ENCODE measurements around the gene MELTF. TPM values are rescaled to one million over a fixed set of nuclear protein-coding genes. Genes with fewer than 3 reads are reported as not detected.

Gene MELTF
- total RNA-seq, 4 donors from 2014 or later, result 17.3 to 143 (median 50.7) TPM

DNA sequence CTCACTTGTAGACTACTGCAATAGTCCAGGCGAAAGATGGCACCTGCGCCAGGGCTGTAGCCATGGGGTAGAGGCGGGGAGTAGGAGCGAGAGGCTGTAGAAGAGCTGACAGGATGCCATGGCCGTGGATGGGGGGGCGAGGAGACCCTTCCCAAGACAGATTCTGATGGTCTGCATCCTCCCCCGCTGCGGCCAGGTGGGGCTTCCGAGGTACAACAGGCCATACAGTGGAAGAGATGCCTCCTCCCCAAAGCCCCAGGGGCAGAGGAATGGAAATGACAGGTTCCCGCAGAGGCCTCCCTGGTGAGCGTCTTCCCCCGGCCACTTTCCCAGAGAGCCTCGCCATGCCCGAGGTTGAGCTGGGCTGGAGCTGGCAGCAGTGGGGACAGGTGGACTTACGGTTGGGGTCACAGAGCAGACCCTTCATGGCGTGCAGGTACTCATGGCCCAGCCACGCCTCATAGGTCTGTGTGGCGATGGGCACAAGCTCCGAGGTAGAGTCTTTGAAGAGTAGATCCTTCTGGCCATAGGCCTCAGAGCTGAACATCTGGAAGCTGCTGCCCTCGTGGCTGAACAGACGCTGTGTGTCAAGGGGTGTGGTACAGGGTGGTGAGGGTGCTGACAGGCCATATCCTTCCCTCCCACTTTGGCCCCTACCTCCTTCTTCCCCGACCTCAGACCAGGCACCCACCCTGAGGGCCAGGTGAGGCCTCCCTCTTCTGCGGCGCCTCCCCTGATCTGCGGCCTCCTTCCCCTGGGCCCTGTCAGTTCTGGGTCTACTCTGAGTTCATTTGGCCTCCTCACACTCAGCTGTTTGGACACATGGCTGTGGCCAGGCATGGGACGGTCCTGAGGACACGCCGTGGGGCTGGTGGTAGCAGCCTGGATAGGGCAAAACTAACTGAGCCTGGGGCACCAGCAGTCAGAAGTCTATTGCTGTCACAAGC lies 13.6 kb downstream of the MELTF start:
- TF ChIP-seq, protein P1, sequence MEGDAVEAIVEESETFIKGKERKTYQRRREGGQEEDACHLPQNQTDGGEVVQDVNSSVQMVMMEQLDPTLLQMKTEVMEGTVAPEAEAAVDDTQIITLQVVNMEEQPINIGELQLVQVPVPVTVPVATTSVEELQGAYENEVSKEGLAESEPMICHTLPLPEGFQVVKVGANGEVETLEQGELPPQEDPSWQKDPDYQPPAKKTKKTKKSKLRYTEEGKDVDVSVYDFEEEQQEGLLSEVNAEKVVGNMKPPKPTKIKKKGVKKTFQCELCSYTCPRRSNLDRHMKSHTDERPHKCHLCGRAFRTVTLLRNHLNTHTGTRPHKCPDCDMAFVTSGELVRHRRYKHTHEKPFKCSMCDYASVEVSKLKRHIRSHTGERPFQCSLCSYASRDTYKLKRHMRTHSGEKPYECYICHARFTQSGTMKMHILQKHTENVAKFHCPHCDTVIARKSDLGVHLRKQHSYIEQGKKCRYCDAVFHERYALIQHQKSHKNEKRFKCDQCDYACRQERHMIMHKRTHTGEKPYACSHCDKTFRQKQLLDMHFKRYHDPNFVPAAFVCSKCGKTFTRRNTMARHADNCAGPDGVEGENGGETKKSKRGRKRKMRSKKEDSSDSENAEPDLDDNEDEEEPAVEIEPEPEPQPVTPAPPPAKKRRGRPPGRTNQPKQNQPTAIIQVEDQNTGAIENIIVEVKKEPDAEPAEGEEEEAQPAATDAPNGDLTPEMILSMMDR (IDR thresholded peaks at IDR 0.05), result no peak
- no peak for TF ChIP-seq POLR2A (IDR thresholded peaks at IDR 0.05)
- H3K36me3 ChIP-seq, result no peaks in the 10 kb centered on the region

GRCh38 chr3:197014942-197015575 lies 14.6 kb downstream of the MELTF start:
- no peak overlapping the region for H3K4me3 ChIP-seq
- H3K4me1 ChIP-seq, result no peaks in the 10 kb centered on the region
- TF ChIP-seq POLR2A (IDR thresholded peaks at IDR 0.05), result no peak
- TF ChIP-seq, protein P1 (IDR thresholded peaks at IDR 0.05), result no peak
- DNase-seq, result no peak
- no peaks in the 10 kb centered on the region for H3K27me3 ChIP-seq
- no peaks in the 10 kb centered on the region for H3K9me3 ChIP-seq
- H3K36me3 ChIP-seq, result no peaks in the 10 kb centered on the region
- no peak overlapping the region for H3K27ac ChIP-seq

More for the DNA sequence above, 13.6 kb downstream of the MELTF start:
- DNase-seq, result peak in 1 of 3 donors; percentile 39
- Histone ChIP-seq H3K4me3 (no peak overlapping the region), H3K27me3 (no peaks in the 10 kb centered on the region), H3K27ac (no peak overlapping the region), H3K9me3 (no peaks in the 10 kb centered on the region), H3K4me1 (no peaks in the 10 kb centered on the region)

GRCh38 chr3:197014024-197014423 lies 15.6 kb downstream of the MELTF start:
- no peak for DNase-seq
- Histone ChIP-seq H3K27ac (no peak overlapping the region), H3K4me1 (no peaks in the 10 kb centered on the region), H3K27me3 (no peaks in the 10 kb centered on the region), H3K4me3 (no peak overlapping the region), H3K36me3 (no peaks in the 10 kb centered on the region), H3K9me3 (no peaks in the 10 kb centered on the region)
- TF ChIP-seq POLR2A (IDR thresholded peaks at IDR 0.05), result no peak
- TF ChIP-seq, protein P1 (IDR thresholded peaks at IDR 0.05), result no peak

DNA sequence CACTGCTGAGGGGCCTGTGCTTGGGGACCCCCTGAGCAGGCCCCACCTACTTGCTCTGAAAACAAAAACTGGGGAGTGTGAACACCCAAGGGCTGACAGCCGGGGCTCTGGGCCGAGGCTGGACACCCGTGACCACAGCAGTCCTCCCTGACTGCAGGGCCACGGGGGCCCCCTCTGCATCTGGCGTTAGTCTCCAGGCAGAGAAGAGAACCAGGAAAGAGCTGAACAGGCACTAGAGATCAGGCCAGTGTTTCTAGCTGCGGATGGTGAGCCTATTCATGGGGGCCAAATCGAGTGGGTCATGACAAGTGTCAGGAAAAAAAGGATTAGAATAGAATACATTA lies 17.1 kb downstream of the MELTF start:
- TF ChIP-seq, protein P1 (IDR thresholded peaks at IDR 0.05), result no peak
- no peak for TF ChIP-seq POLR2A (IDR thresholded peaks at IDR 0.05)
- Histone ChIP-seq H3K36me3 (no peaks in the 10 kb centered on the region), H3K4me3 (no peak overlapping the region), H3K27ac (no peak overlapping the region), H3K4me1 (no peaks in the 10 kb centered on the region), H3K27me3 (no peaks in the 10 kb centered on the region), H3K9me3 (no peaks in the 10 kb centered on the region)
- DNase-seq, result no peak

DNA sequence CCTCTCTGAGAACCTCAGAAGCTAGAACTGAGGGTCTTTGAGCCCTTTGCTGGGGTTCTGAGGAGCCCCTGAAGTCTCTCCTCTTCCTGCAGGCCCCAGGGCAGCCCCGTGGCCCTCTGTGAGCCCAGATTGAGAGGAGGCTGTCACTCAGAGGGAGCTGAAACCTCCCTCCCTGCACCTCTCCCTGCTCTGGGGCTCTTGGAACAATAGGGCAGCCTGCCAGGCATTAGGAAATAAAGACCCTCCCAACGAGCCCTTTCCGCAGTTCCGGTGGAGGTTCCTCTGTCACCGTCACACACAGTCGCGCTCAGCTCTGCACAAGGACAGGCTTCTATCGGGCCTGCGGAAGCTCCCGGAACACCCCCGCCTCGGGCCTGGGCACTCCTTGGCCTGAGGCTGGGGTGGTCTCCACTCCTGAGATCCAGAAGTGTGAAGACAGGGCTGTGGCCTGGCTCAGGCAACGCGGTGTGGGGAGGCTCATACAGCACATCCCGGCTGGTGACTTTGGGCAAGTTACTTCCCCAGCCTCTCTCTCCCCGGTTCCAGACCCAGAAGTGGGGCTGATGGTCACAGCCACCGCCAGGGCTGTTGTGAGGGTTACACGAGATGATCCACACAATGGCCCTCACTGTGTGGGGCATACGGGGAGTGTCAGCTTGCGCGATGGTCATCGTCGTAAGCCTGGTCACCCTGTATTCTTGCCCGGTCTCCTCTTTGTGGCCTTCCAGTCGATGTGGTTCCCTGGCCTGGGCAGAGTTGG lies 17.7 kb downstream of the MELTF start:
- TF ChIP-seq, protein P1 (IDR thresholded peaks at IDR 0.05), result no peak
- TF ChIP-seq POLR2A (IDR thresholded peaks at IDR 0.05), result no peak
- Histone ChIP-seq H3K27ac (no peak overlapping the region), H3K36me3 (no peaks in the 10 kb centered on the region), H3K9me3 (no peaks in the 10 kb centered on the region), H3K4me1 (no peaks in the 10 kb centered on the region), H3K4me3 (no peak overlapping the region), H3K27me3 (no peaks in the 10 kb centered on the region)
- DNase-seq, result no peak

Data from Peyer's patch (tissue), 4 donors.